ENCODE data around the gene PCBP3.

Gene PCBP3

DNA sequence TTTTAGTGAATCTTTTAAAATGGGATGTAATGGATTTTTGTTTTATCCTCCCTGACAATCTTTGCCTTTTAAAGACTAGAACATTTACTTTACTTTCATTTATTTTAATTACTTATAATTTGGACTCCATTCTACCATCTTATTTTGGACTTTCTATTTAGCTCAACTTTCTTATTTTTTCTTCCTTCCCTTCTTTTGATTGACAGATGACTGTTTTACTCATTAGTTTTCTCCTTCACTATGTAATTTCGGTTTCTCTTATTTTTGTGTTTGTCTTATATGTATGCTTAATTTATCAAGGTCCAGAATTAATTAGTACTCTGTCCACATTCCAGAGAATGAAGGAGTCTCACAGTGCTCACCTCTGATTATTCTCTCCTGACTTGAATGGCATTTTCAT lies 109.9 kb downstream of the PCBP3 start:
- no peak for DNase-seq

DNA sequence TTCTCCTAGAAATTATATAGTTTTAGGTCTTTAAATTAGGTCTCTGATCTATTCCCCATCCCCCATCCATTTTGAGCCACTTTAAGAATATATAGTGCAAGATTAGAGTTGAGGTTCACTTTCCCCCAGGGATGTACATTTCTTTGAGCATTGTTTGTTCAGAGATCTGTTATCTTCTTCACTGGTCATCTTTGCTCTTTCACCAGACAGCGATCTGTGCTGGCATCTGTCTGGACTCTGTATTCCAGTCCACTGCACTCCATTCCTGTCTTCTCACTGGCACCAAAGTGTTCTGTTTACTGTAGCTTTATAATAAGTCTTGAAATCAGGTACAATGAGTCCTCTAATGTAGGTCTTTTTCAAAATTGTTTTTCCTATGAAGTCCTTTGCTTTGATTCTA lies 112.5 kb downstream of the PCBP3 start:
- DNase-seq, result no peak

DNA sequence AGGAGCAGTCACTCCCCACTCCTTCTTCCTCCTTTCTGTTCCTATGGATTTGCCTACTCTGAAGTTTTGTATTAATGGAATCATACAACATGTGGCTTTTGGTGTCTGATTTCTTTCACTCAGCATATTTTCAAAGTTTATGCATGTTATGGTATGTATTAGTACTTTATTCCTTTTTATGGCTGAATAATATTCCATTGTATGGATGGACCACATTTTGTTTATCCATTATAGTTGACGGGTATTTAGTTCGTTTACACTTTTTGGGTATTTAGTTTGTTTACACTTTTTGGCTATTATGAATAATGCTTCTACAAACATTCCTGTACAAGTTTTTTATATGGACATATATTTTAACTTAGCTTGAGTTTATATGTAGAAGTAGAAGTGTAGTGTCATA lies 113.1 kb downstream of the PCBP3 start:
- DNase-seq, result no peak

DNA sequence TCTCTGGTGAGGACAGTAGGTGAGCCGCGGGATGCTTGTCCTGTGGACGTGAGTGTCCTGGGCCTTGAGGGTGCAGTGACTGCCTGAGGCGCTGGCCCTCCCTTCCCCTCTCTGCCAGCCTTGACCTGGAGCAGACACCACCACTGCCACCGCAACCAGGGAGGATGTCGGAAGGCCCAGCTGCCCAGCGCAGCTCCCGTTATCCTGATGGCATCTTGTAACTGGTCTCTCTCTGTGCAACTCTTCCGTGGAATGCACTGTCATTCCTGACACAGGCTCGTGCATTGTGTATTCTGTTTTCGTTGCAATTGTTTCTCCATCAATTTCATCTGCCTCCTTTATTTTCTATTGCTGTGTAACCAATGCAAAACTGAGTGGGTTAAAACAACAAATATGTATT lies 118.2 kb downstream of the PCBP3 start:
- no peak for DNase-seq

DNA sequence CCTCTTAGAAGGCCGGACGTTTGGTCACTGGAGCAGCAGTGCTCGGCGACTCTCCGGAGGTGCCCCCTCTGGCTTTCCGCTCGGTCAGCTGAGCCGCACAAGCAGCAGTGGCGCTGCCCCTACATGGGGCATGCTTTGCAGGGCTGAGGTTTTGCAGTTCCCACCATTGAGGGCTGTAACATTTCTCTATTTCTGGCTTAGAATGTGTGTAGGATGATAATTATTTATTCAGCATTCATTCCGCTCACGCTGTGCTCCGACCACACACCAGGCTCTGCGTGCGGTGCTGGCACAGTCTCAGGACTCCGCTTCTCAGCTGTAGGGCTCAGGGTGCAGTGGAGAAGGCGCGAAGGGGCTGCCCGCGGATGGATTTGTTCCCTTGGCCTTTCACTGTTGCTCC lies 119.5 kb downstream of the PCBP3 start:
- peak; percentile 6 for DNase-seq

DNA sequence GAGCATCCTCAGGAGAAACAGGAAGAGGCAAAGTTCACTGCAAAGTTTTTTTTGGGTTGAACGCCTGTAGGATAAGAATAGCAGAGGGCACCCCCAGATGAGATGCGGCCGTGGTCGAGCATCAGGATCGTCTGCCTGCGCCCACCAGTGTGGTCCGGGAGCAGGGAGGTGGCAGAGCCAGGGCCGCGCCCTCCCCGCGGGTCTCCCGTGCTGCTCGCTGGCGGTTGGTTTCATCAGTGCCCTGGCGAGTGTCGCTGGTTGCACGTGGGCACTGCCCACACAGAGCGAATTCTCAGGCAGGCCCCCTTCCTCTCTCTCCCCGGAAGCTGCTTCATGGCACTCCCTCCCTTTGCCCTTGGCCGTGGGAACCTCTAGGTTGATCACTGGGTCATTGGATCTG lies 120.0 kb downstream of the PCBP3 start:
- DNase-seq, result no peak

DNA sequence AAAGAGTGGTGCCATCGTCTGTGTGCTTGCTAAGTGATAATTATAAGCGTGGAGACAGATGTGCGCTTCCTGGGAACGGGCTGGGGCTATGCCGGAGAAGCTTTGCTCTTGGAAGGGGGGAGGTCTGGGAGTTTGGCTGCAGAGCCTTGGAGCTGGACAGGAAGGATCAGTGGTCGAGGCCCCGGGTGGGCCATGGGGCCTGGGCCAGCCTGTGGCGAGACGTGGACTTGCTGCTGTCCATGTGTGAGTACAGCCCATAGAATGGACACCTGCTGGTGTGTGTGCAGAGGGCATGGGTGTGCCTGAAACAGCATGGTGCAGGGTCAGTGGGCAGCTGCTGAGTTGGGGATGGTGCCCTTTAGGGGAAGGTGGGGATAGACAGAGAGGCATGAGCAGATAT lies 121.3 kb downstream of the PCBP3 start:
- no peak for DNase-seq

DNA sequence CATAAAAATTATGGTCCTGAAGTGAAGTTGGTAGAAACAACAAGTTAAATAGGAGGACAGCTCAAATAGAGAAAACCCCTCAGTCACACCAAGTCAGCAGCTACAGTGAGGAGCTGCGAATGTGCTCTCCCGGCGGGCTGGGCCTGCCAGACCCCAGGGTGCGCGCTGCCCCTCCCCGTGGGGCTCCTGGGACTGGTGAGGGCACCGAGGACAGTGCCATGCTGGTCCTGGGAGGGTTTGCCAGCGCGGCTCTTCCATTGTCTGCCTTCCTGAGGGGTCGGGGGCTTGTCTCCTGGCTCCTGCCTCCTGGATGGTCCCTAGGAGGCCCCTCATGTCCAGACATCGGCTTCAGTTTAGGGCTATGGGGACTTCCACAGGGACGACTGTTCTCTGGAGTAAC lies 121.8 kb downstream of the PCBP3 start:
- no peak for DNase-seq

DNA sequence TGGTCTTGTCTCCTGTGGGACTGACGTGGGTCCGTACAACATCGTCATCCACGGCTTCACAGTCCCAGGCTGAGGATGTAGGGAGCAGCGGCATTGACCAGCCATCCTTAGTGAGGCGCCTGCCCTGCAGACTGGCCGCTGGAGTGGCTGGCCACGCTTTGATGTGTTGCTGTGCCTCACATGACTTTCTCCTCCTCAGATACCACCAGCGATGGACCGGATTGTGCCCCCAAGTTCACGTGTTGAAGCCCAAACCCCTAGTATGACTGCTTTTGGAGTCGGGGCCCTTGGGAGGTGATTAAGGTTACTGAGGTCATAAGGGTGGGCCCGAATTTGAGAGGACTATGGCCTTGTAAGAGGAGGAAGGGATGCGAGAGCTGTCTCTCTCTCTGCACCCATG lies 122.5 kb downstream of the PCBP3 start:
- DNase-seq, result no peak

DNA sequence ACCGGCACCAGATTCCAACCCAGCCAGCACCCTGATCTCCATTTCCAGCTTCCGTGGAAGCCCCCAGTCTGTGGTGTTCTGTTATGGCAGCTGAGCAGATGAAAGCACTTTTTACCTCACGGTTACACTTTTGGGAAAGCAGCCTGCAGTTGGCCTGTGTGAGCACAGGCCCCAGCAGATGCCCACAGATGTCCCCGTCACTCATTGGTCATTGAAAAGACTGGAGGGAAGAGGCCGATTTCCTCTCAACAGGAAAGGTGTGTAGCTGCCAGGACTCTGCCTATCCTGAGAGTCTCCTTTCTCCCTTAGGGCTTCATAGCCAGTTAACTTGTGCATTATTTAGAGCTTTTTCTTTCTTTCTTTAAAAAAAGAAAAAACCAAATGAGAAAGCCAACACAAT lies 123.0 kb downstream of the PCBP3 start:
- DNase-seq, result no peak

DNA sequence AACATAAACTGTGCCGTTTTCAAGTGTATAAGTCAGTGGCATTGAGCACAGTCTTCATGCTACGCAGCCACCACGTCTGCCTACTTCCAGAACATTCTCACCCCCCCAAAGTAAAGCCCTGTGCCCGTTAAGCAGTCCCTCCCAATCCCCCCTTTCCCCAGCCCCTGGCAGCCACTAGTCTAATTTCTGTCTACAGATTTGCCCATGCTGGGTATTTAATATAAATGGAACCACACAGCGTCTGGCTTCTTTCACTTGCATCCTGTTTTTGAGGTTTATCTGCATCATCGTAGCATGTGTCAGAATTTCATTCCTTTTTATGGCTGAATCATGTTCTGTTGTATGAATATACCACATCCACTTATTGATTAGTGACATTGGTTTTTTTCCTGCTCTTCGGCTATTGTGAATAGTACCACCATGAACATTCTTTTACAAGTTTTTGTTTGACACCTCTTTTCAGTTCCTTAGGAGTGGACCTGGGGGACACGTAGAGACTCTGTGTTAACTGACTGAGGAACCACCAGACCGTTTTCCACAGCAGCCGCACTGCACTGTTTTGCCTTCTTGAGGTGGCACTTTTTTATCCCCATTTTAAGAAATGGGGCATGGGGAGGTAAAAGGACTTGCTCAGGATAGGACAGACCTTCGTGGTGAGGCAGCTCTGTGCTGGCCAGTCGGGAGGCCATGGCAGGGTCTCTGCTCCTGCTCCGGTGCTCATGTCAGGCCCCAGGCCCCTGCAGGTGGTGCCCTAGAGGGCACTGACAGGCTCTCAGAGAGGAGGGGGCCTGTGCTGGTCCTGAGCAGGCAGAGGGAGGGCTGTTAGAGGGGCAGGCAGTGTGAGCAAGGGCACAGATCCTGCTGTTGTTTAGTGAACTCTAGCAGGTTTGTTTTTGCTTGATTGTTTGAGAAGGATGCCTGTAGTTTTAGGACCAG lies 123.8 kb downstream of the PCBP3 start:
- peak; percentile 69 for DNase-seq

DNA sequence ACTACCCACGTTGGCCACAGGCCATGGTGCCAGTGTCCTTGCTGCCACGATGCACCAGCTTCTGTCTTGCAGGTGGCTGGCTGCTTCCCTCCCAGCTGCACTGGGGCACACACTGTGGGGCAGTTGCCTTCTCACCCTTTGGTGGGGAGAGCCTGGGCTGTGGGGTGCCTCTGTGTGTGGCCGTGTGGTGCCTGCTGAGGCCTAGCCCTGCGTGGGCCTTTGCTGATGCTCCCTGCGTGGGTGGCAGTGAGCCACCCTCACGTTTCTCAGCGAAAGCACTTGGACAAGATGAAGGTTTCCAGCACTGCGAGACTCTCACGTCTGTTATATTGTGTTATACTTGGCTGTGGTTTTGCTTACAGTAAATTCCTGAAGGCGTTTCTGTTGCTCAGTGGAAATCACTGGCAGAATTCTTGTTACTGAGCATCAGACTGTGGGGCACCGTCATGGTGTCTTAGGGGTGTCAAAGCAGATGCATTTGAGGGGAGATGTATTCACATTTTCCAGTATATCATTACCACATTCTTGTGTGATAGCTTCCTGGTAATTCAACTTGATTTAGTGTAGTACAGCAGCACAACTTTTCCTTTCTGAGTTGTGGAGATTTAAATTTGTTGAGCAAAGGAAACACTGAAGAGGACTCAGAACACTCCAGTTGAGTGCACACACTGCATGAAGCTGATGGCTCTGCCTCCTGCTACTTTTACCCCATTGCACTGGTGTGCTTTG lies 124.7 kb downstream of the PCBP3 start:
- peak; percentile 66 for DNase-seq

DNA sequence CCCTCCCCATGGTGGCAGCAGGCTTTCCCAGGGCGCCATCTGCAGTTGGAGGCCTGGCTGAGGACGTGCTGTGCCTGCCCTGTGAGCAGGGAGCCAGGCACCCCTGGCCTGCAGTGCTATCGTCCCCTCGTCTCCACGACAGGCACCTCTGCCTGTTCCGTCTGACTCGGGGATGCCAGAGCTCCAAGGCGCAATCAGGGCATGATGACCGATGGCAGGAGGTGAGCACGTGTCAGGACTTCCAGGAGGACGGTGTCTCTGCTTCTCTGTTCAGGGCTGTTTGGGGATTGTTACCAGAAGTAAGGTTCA lies 125.2 kb downstream of the PCBP3 start:
- no peak for DNase-seq

DNA sequence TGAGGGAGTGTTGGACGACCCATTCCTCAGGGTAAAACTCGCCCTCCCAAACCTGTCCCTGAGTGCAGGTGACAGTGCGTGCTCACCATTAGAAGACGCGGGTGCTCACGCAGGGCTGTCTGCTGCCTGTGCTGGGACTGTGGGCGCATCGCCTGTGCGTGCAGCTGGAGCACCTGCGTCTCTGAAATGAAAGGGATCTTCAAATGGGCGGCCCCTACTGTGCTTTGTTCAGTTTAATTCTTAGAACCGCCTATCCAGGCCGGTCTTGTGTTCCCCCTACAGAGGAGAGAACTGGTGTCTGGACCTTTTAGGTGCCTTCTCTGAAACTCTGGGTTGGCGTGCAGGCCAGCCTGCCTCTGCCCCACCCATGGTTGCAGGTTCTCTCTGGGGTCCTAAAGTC lies 125.8 kb downstream of the PCBP3 start:
- no peak for DNase-seq

DNA sequence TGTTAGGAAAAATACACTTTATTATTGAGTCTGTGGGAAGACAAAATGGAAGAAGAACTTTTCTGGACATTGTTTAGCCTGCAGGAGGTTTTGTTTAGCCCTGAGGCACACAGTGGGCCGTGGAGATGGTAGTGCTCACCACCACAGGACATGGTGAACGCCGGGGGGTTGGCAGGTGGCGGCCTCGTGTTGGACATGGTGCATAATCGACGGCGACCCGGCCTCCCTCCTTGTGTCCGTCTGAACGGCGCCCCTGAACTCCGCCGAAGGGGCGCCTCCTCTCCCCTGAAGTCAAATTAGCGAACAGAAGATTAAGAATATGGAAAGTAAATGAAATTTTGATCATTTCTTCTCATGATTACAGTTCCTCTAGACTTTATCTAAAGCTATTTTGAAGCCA lies 126.4 kb downstream of the PCBP3 start:
- DNase-seq, result no peak

DNA sequence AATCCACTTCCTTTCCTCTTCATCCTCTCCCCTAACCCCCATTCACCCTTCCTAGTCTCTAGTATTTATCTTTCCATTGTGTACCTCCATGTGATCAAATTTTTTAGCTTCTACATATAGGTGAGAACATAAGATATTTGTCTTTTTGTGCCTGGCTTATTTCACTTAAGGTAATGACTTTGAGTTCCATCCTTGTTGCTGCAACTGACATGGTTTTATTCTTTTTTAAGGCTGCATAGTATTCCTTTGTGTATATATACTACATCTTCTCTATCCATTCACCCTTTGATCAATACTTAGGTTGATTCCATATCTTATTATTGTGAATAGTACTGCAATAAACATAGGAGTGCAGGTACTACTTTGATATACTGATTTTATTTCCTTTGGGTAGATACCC lies 128.7 kb downstream of the PCBP3 start:
- DNase-seq, result no peak

DNA sequence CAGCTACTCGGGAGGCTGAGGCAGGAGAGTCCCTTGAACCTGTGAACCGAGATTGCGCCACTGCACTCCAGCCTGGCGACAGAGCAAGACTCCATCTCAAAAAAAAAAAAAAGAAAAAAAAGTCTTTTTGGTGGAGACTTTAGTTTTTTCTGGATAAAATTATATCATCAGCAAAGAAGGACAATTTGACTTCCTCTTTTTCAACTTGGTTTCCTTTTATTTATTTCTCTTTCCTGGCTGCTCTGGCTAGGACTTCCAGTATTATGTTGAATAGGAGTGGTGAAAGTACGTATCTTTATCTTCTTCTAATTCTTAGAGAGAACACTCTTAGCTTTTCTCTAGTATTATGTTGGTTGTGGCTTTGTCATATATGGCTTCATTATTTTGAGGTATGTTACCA lies 130.8 kb downstream of the PCBP3 start:
- DNase-seq, result no peak

DNA sequence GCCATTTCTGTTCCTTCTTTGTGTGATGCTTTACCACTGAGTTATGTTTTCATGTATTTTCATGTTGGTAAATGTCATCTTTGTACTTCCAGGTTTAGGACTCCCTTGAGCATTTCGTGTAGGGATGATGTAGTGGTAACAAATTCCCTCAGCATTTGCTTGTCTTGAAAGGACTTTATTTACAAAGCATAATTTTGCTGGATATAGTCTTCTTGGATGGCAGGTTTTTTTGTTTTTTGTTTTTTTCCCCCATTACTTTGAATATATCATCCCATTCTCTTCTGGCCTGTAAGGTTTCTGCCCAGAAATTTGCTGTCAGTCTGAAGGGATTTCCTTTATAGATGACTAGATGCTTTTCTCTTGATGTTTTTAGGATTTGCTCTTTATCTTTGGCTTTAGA lies 133.4 kb downstream of the PCBP3 start:
- no peak for DNase-seq

DNA sequence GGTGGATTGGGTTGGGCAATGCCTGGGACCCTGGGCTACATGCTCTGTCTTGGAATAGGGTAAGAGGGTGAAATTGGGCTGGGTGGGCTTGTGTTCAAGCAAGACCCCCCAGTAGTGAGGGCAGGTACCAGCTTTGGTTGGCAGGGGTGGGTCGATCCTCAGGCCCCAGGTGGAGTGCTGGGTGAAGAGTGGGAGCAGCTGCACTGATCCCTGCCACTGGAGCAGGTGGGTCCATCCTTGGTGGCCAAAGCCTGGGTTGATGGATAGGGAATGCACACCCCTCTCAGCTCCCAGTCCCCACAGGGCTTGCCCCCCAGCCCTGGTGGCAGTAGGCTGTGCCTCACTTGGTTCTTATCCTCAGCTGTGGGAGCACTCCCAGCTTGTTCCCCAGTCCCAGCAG lies 135.2 kb downstream of the PCBP3 start:
- no peak for DNase-seq

DNA sequence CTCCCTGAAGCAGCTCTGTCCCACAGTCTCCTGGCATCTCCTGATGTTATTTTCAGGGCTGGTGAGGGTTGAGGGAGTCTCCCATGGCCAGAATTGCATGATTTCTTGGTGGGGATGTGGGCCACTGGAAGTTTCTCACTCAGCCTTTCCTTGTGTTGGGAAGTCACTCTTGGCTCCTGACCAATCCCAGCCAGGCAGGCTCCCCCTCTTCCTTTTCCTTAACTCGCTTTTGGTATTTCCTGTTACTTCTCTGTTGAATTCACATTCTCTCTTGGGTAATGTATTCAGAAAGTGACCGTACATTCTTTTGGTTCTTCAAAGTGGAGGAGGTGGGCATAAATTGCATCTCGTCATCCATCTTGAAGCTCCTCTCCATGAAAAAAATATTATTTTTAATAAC lies 135.7 kb downstream of the PCBP3 start:
- no peak for DNase-seq

DNA sequence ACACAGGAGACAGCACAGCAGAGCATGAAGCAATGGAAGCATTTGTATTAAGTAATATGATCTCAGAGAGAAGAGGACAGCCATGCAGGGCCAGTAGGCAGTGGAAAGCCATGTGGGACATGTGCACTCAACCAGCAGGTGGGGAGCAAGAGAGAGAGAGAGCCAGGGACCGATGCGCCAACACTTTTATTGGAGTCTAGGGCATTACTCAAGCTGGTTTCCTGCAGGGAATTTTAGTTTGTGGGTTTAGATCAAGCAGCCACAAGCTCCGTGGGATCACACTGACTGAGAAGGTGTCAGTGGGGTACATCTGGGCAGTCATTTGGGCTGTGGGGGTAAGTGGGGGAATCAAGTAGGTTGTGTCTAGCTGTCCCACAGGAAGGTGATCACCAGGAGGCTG lies 137.1 kb downstream of the PCBP3 start:
- no peak for DNase-seq

DNA sequence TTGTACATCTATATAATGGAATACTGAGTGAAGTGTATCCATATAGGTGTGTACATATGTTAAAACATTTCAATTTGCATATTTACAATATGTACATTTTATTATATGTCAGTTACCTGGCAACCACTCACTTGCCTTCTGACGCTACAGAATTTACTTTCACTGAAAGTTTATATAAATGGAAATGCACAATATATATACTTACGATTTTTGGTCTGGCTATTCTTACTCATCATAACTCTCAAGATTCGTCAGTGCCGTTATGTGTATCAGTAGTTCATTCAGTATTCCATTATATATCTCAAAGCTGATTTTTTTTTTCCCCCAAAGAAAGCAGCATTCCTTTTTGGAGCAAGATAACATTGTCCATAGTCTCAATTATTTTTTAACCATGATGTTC lies 138.2 kb downstream of the PCBP3 start:
- DNase-seq, result no peak

DNA sequence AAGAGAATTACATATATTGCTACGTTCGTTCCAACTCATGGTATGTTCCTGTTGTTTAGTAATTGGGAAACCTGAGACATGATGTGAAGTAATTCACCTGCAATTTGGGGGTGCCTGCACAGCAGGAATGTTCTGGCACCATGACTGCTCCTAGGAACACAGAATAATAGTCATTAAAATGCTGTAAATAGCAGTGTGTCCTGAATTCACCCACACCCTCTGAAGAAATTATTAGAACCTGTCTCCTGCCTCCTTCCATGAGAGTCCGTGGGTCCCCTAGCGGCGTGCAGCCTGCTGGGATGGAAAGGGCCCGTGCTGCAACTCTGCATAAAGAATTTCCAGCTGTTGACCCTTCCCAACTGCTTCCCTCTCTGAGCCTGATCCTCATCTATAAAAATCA lies 143.1 kb downstream of the PCBP3 start:
- no peak for DNase-seq

DNA sequence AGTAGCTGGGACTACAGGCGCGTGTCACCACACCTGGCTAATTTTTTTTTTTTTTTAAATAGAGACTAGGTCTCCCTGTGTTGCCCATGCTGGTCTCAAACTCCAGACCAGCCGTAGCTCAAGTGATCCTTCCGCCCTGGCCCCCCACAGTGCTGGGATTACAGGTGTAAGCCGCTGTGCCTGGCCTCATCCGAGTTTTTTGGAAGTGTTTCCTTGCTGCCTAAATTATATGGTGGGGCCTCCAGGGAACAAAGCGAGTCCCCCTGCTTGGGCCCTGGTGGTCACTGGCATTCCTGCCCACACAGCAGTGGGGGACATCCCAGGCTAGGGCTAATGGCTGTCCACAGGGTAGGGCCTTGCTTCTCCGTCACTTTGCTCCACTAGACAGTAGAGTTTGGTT lies 143.8 kb downstream of the PCBP3 start:
- DNase-seq, result no peak
